SK-N-SH (cell line): ENCODE results near the gene ATP7B. TPM values are rescaled to one million over a fixed set of nuclear protein-coding genes. Genes with fewer than 3 reads are reported as not detected.

Experiments used
- CTCF ChIA-PET: fragments of 300-600, 350-600 bp; formaldehyde crosslinking; extraction: SDS; loops from one replicate; lab custom pipeline; 2021; lab: Yijun Ruan, JAX
- POLR2A ChIA-PET: fragments of 350-600 bp; sonication (Branson Sonifier 250); formaldehyde crosslinking; extraction: SDS; loops from one replicate; lab custom pipeline; 2020; ENCODE audit warnings: antibody characterized with exemption, inconsistent platforms; lab: Yijun Ruan, JAX
- DNase-seq: peaks from one replicate; pipeline ENCODE4 v3.0.0; 2012
- H2AFZ ChIP-seq: fragments of 200-600 bp; sonication (generic); 2 replicates; pipeline ENCODE4 v1.8.1; 2016; ENCODE audit warnings: antibody characterized with exemption, mild to moderate bottlenecking, low read depth
- H3F3A ChIP-seq: fragments of 200-600 bp; sonication (generic); replicated peaks from 2 replicates; pipeline ENCODE3; 2016; ENCODE audit warnings: antibody characterized with exemption, mild to moderate bottlenecking; ENCODE audit not compliant: insufficient read depth
- H3K27ac ChIP-seq, 2 experiments: fragments of 200-500 bp in 1 of 2; fragments of 200-600 bp in 1 of 2; sonication (Bioruptor generic) in 1 of 2; sonication (generic), shearing (Covaris generic) in 1 of 2; 2 replicates each; pipeline versions ENCODE4 v1.5.1 to v1.6.1; 2014 to 2016; ENCODE audit warnings: low read depth in 2 of 2, inconsistent platforms in 1 of 2, low read length in 1 of 2, mild to moderate bottlenecking in 1 of 2, mixed read lengths in 1 of 2
- H3K27me3 ChIP-seq: fragments of 200-600 bp; sonication (generic), shearing (Covaris generic); 2 replicates; pipeline ENCODE4 v1.6.1; 2016; ENCODE audit warnings: mixed run types; ENCODE audit not compliant: insufficient read depth
- H3K36me3 ChIP-seq, 2 experiments: fragments of 200-500 bp in 1 of 2; fragments of 200-600 bp in 1 of 2; sonication (Bioruptor generic) in 1 of 2; sonication (generic) in 1 of 2; replicated peaks in 1 of 2; 2 replicates each; pipeline versions ENCODE3 to v1.5.1; 2014 to 2016; ENCODE audit warnings: low read length in 1 of 2, mild to moderate bottlenecking in 1 of 2; ENCODE audit not compliant: insufficient read depth in 2 of 2, control insufficient read depth in 1 of 2
- H3K4me1 ChIP-seq, 2 experiments: fragments of 200-500 bp in 1 of 2; fragments of 200-600 bp in 1 of 2; sonication (Bioruptor generic) in 1 of 2; sonication (generic), shearing (Covaris generic) in 1 of 2; 2 replicates each; pipeline versions ENCODE4 v1.5.1 to v1.6.1; 2014 to 2016; ENCODE audit warnings: low read depth in 1 of 2, low read length in 1 of 2, mixed run types in 1 of 2; ENCODE audit not compliant: insufficient read depth in 2 of 2, control insufficient read depth in 1 of 2
- H3K4me2 ChIP-seq: fragments of 200-600 bp; sonication (generic), shearing (Covaris generic); 2 replicates; pipeline ENCODE4 v1.6.1; 2017; ENCODE audit warnings: mixed run types
- H3K4me3 ChIP-seq, 2 experiments: fragments of 200-500 bp in 1 of 2; fragments of 200-600 bp in 1 of 2; sonication (Bioruptor generic) in 1 of 2; sonication (generic), shearing (Covaris generic) in 1 of 2; 2 replicates each; pipeline versions ENCODE4 v1.5.1 to v1.8.1; 2014 to 2016; ENCODE audit warnings: low read depth in 2 of 2, inconsistent platforms in 1 of 2, low read length in 1 of 2, mild to moderate bottlenecking in 1 of 2, mixed read lengths in 1 of 2, moderate library complexity in 1 of 2
- H3K79me2 ChIP-seq: fragments of 200-600 bp; sonication (generic); 2 replicates; pipeline ENCODE4 v1.8.1; 2017; ENCODE audit warnings: mild to moderate bottlenecking; ENCODE audit not compliant: insufficient read depth
- H3K9ac ChIP-seq: fragments of 200-600 bp; sonication (generic); 2 replicates; pipeline ENCODE4 v1.6.1; 2017; ENCODE audit warnings: mixed run types
- H3K9me2 ChIP-seq: fragments of 200-600 bp; sonication (generic); 2 replicates; pipeline ENCODE4 v1.6.1; 2017; ENCODE audit warnings: mixed run types
- H3K9me3 ChIP-seq: fragments of 200-600 bp; sonication (generic); 2 replicates; pipeline ENCODE4 v1.6.1; 2017; ENCODE audit warnings: mixed run types, mild to moderate bottlenecking, moderate library complexity
- H4K20me1 ChIP-seq: fragments of 200-600 bp; sonication (generic); 2 replicates; pipeline ENCODE4 v1.6.1; 2017; ENCODE audit warnings: mild to moderate bottlenecking, mixed run types; ENCODE audit not compliant: insufficient read depth
- CHD2 ChIP-seq: fragments of 150-350 bp; IDR thresholded peaks from 2 replicates; pipeline ENCODE4 v1.6.1; 2018; ENCODE audit warnings: low read length; ENCODE audit not compliant: partially characterized antibody
- FOSL2 ChIP-seq: IDR thresholded peaks from 2 replicates; pipeline ENCODE4 v1.4.0; 2012; ENCODE audit warnings: low read depth, mild to moderate bottlenecking, moderate library complexity, borderline replicate concordance
- FOXJ3 ChIP-seq: sonication (generic); formaldehyde crosslinking; IDR thresholded peaks from 2 replicates; pipeline ENCODE4 v1.5.1; 2020; ENCODE audit warnings: mild to moderate bottlenecking, missing genetic modification reagents
- FOXM1 ChIP-seq: IDR thresholded peaks from 2 replicates; pipeline ENCODE4 v1.4.0; 2012; ENCODE audit warnings: low read depth, mild to moderate bottlenecking
- IRF3 ChIP-seq: fragments of 150-350 bp; IDR thresholded peaks from 2 replicates; pipeline ENCODE4 v1.6.1; 2016; ENCODE audit warnings: mild to moderate bottlenecking, low read depth, low read length
- JUND ChIP-seq: IDR thresholded peaks from 2 replicates; pipeline ENCODE4 v1.4.0; 2012
- MEF2A ChIP-seq: IDR thresholded peaks from 2 replicates; pipeline ENCODE4 v1.4.0; 2012; ENCODE audit warnings: low read depth, borderline replicate concordance
- MXI1 ChIP-seq: IDR thresholded peaks from 2 replicates; pipeline ENCODE4 v1.6.1; 2012; ENCODE audit warnings: mild to moderate bottlenecking, low read depth, low read length, improper control_type of control experiment
- NRF1 ChIP-seq: IDR thresholded peaks from 2 replicates; pipeline ENCODE4 v1.6.1; 2012; ENCODE audit warnings: low read depth, mild to moderate bottlenecking, low read length
- PBX3 ChIP-seq: IDR thresholded peaks from 2 replicates; pipeline ENCODE4; 2012
- POLR2AphosphoS5 ChIP-seq: IDR thresholded peaks from 2 replicates; pipeline ENCODE4 v1.6.1; 2012; ENCODE audit warnings: low read depth, low read length
- RAD21 ChIP-seq: IDR thresholded peaks from 2 replicates; pipeline ENCODE4 v1.6.1; 2012; ENCODE audit warnings: mild to moderate bottlenecking, low read length
- RCOR1 ChIP-seq: fragments of 150-350 bp; IDR thresholded peaks from 2 replicates; pipeline ENCODE4 v1.6.1; 2017; ENCODE audit warnings: antibody characterized with exemption, low read length
- RFX5 ChIP-seq: IDR thresholded peaks from 2 replicates; pipeline ENCODE4 v1.6.1; 2012; ENCODE audit warnings: mild to moderate bottlenecking, improper control_type of control experiment, low read length
- SIN3A ChIP-seq: IDR thresholded peaks from 2 replicates; pipeline ENCODE4 v1.6.1; 2012; ENCODE audit warnings: low read depth, mild to moderate bottlenecking, low read length, moderate library complexity, borderline replicate concordance
- TAF1 ChIP-seq: IDR thresholded peaks from 2 replicates; pipeline ENCODE4 v1.6.1; 2012; ENCODE audit warnings: low read depth, mild to moderate bottlenecking, low read length, moderate library complexity, borderline replicate concordance
- YY1 ChIP-seq: IDR thresholded peaks from 2 replicates; pipeline ENCODE4 v1.4.0; 2012; ENCODE audit warnings: low read depth, mild to moderate bottlenecking
- WGBS: methylation state at CpG from one replicate; pipeline ENCODE4 v1.1.6; 2017; ENCODE audit warnings: low lambda C conversion rate; 5-methylcytosine and 5-hydroxymethylcytosine counted together
- polyA plus RNA-seq, 3 experiments: library from polyadenylated mRNA; depleted of rRNA; stranded (reverse); fragments of >200 nt; gene quantifications; 2 replicates each; pipeline ENCODE4 v1.2.3, GENCODE V29; 2012
- TF ChIP-seq, protein P1 (sequence below): fragments of 200-600 bp; sonication (generic); IDR thresholded peaks from 2 replicates; pipeline ENCODE4 v1.6.1; 2017; ENCODE audit warnings: antibody characterized with exemption, mild to moderate bottlenecking, moderate library complexity
- TF ChIP-seq, protein P2 (sequence below): IDR thresholded peaks from 2 replicates; pipeline ENCODE4 v1.4.0; 2012; ENCODE audit warnings: low read depth, borderline replicate concordance

The ATP7B gene
- polyA plus RNA-seq, 1 of the 3 experiments (the other 2 are of a cell fraction): 4.4 TPM

- no peak overlapping the region for H3K9ac ChIP-seq
- H3K9me3 ChIP-seq: no peaks in the 10 kb centered on the region
- H3K4me2 ChIP-seq: no peak overlapping the region
- H3K27me3 ChIP-seq: no peaks in the 10 kb centered on the region
- no peak for DNase-seq
- ChIA-PET CTCF (no interaction called here), POLR2A (no interaction called here)
- WGBS: 42% methylated on average over 3 of the region's 3 CpGs
- no peaks in the 10 kb centered on the region for H3K79me2 ChIP-seq
- TF ChIP-seq FOSL2 (no peak), TAF1 (no peak), POLR2AphosphoS5 (no peak), PBX3 (no peak), FOXM1 (no peak), RCOR1 (no peak), SIN3A (no peak), RAD21 (no peak), FOXJ3 (CRISPR knock-in tag) (no peak), MEF2A (no peak), YY1 (no peak), NRF1 (no peak), RFX5 (no peak), MXI1 (no peak), IRF3 (no peak), CHD2 (no peak), JUND (no peak)
- TF ChIP-seq, protein P1, sequence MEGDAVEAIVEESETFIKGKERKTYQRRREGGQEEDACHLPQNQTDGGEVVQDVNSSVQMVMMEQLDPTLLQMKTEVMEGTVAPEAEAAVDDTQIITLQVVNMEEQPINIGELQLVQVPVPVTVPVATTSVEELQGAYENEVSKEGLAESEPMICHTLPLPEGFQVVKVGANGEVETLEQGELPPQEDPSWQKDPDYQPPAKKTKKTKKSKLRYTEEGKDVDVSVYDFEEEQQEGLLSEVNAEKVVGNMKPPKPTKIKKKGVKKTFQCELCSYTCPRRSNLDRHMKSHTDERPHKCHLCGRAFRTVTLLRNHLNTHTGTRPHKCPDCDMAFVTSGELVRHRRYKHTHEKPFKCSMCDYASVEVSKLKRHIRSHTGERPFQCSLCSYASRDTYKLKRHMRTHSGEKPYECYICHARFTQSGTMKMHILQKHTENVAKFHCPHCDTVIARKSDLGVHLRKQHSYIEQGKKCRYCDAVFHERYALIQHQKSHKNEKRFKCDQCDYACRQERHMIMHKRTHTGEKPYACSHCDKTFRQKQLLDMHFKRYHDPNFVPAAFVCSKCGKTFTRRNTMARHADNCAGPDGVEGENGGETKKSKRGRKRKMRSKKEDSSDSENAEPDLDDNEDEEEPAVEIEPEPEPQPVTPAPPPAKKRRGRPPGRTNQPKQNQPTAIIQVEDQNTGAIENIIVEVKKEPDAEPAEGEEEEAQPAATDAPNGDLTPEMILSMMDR: no peak
- TF ChIP-seq, protein P2, sequence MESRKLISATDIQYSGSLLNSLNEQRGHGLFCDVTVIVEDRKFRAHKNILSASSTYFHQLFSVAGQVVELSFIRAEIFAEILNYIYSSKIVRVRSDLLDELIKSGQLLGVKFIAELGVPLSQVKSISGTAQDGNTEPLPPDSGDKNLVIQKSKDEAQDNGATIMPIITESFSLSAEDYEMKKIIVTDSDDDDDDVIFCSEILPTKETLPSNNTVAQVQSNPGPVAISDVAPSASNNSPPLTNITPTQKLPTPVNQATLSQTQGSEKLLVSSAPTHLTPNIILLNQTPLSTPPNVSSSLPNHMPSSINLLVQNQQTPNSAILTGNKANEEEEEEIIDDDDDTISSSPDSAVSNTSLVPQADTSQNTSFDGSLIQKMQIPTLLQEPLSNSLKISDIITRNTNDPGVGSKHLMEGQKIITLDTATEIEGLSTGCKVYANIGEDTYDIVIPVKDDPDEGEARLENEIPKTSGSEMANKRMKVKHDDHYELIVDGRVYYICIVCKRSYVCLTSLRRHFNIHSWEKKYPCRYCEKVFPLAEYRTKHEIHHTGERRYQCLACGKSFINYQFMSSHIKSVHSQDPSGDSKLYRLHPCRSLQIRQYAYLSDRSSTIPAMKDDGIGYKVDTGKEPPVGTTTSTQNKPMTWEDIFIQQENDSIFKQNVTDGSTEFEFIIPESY: no peak
- no peaks in the 10 kb centered on the region for H4K20me1 ChIP-seq
- no peak overlapping the region for H3K4me3 ChIP-seq
- H3K4me1 ChIP-seq: no peaks in the 10 kb centered on the region
- H3K27ac ChIP-seq: no peak overlapping the region
- H3F3A ChIP-seq: no peaks in the 10 kb centered on the region
- H2AFZ ChIP-seq: no peak overlapping the region
- H3K36me3 ChIP-seq: no peaks in the 10 kb centered on the region
- H3K9me2 ChIP-seq: no peaks in the 10 kb centered on the region
These were observed 91.0 kb downstream of the ATP7B start for GRCh38 chr13:51920267-51920666.
